GM10847 (cell line): ENCODE measurements around the gene PRKN.

Source experiments
- POLR2A ChIP-seq: IDR thresholded peaks from 2 replicates; pipeline ENCODE4 v1.6.1; 2011; ENCODE audit not compliant: insufficient read length; ENCODE audit errors: extremely low read depth

Gene PRKN

GRCh38 chr6:161694995-161695394 is 1032.6 kb downstream of the PRKN start:
- no peak for TF ChIP-seq POLR2A

DNA sequence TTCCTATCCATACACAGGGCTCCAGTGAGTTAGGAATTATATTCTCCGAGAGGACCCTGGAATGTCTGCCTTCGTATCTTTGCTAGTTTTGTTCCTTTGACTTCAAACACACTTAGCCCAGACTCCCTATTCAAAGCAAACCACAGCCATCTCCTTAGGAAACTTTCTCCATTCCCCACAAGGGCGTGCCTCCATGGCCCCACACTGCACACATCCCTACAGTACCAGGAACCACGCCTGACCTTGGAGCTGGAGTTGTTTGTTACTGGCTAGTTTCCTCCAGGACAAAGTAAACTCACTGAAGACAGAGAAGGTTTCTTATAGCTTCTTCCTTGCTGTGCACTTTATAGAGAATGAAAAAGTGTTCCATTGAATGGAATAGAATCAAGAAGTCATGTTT is 1040.9 kb downstream of the PRKN start:
- TF ChIP-seq POLR2A: no peak

DNA sequence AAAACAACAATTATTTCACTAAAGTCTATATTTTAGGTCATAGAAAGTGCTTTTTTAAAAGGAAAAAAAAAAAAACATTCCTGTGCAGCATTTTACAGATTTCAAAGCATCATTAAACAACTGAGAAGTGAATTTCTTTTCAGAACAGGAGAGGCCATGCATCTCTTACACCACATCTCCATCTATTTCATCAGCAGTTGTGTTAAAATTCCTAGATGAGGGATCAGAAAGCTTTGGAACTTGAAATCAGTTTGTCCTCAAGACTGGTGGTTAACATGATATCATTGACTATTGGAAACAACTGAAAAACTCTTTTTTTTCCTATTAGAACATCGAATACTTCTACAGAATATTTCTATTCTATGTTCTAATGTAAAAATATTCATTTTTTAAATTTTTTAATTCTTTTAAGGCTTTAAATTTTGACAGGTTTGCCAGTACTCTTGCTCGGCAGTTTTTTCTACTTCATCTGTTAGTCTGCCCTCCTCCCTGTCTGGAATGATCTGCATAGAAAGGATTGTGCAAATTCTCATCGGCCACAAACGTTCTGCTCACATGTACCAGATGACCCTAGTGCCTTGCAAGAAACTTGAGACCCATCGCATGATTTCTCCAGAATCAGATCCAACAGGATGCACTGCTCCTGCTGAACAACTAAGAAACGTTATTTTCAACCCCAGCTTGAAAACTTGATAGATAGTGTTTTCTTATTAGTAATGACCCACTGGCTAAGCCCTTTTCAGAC is 1042.7 kb downstream of the PRKN start:
- no peak for TF ChIP-seq POLR2A

DNA sequence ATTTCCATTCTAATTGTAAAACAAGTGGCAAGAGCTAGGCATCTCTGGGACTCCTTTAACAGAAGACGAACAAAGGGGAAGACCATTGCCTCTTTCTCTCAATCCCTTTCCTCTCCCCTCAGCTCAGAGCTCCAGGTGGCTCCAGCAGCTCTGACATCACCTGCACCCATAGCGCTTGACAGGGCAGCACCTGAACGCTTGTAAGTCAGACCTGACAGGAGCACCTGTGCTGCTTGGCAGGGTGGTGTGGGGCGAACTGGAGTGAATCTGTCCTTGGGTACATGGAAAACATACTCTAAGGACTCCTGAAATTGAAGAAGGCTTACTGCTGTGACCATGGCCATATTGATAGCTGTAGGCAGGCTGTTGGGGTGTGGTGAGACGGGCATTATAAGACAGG is 1044.2 kb downstream of the PRKN start:
- TF ChIP-seq POLR2A: no peak

GRCh38 chr6:161682982-161683381 is 1044.6 kb downstream of the PRKN start:
- no peak for TF ChIP-seq POLR2A

DNA sequence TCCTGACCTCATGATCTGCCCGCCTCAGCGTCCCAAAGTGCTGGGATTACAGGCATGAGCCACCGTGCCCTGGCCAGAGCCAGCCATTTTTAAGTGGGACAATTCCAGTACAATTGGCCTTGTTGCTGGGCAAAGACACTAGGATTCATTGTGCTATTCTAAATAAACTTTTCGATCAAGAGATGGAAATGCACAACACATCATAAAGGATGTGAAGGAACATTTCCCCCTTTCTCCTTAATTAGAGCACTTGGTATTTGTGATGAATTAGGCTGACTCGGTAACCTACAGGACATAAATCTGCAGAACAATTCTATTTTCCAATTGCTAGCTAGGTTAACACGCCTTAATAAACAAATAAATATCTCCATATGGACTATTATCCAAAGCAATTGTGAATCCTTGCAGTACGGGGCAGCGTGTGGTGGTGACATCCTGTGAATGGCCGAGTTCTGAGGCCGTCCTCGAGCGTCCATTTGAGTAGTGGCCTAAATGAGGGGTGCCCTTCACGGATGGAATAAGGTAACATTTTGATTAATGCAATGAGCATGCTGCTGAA is 1047.5 kb downstream of the PRKN start:
- TF ChIP-seq POLR2A: no peak

GRCh38 chr6:161677188-161677587 is 1050.4 kb downstream of the PRKN start:
- no peak for TF ChIP-seq POLR2A

GRCh38 chr6:161676586-161676985 is 1051.0 kb downstream of the PRKN start:
- TF ChIP-seq POLR2A: no peak

GRCh38 chr6:161674930-161675682 is 1052.5 kb downstream of the PRKN start:
- TF ChIP-seq POLR2A: no peak

DNA sequence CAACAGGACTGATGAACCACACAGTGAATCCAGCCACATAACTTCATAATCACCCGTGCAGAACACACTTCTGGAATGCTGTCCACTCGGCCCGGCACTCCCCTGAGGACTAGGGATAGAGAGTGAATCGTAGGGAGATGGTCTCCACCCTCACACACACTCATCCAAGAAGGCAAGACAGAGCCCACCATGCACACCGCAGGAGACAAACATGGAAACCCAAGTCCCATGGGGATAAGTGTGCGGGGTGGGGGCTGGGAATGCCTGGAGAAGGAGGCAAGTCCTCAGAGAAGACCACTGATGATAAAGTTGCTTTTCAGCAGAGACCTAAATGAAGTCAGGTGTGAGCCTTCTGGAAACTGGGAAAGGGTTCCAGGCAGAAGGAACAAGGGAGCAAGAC is 1054.5 kb downstream of the PRKN start:
- TF ChIP-seq POLR2A: no peak

DNA sequence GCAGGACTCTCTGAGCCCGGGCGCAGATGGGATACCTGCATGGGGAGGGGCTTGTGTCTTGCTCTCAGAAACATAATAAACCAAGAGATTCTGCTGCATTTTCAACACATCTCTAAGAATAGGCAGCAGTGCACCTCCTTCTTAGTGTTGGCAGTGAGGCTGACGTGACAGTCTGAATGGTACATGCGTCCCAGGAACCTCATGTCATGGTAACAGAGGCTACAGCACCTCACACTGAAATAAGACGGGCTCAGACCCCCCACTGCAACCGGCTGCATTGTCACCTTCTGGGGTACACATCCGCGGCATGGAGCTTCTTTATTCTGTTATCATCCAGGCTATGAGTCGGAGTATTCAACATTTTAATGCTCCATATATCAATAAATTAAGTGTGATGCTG is 1056.4 kb downstream of the PRKN start:
- no peak for TF ChIP-seq POLR2A

- no peak for TF ChIP-seq POLR2A
Observed at GRCh38 chr6:161668665-161669064, 1058.9 kb downstream of the PRKN start.

DNA sequence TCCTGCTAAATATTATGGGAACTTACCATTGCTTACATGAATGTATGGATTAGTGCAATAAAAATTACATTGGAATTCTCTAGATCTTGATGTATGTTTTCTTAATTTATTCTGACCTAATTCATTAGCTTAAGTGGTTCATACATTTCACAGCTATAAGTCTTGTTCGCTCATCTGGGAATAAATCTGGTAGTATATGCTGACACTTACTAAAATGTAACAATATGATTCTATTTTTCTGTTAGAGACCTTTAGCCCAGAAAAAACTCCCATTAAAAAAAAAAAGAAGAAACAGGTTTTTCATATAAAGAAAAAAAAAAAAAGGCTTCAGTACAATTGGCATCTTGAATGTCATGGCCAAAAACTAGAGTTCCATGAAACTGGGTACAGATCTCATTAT is 1059.6 kb downstream of the PRKN start:
- no peak for TF ChIP-seq POLR2A

DNA sequence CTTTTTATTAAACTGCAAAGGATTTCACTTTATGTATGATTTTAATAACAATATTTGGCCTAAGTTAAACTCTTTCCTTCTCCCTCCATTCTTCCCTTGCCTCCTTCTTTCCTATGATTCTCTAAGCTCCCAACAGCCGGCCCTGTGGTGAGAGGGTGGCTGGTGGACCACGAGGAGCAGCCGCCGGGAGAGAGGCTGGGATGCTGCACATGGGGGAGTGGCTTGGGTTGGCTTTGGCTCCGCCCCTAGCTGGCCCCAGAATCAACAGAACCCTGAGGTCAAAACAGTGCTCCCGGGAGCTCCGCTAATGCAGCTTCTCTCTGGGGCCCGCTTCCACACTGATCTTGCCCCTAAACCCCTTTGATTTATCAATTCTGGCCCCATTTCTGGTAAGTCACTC is 1063.9 kb downstream of the PRKN start:
- TF ChIP-seq POLR2A: no peak

DNA sequence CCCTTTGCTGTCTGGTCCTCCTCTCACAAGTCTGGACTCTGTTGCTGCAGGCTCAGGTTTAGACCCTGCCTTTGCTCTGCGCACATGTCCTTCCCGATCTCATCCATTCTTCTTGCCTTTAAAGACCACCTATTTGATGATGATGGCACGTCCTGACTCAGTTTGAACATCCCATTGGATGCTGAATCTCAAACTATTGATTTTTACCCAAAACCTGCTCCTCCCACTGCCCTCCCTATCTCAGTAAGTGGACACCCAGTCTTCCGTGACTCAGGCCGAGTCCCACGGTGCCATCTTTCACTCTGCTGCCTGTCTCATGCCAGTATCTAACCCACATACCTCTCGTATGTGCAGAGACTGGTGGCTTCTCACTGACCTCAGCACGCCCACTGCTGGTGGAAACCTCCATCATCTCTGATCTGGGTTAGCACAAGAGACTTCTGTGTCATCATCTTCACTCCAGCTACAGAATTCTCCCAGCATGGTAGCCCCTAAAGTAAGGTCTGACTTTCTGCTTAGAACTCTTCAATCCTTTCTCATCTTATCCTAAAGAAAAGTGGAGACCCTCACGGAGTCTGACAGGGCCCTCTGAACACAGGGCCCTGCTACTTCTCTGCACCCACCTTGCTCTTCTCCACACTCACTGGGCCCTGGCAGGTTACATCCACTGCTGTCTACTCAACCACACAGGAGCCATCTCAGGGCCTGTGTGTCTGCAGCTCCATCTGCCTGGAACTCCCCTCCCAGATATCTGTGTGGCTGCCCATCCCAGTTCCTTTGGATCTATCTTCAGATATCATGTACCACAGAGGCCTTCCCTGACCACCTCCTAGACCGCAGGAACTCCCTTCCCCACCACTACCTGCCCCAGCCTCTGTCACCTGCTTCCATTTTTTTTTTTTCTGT is 1066.6 kb downstream of the PRKN start:
- TF ChIP-seq POLR2A: no peak

- TF ChIP-seq POLR2A: no peak
Observed at GRCh38 chr6:161658211-161658610, 1069.4 kb downstream of the PRKN start.

DNA sequence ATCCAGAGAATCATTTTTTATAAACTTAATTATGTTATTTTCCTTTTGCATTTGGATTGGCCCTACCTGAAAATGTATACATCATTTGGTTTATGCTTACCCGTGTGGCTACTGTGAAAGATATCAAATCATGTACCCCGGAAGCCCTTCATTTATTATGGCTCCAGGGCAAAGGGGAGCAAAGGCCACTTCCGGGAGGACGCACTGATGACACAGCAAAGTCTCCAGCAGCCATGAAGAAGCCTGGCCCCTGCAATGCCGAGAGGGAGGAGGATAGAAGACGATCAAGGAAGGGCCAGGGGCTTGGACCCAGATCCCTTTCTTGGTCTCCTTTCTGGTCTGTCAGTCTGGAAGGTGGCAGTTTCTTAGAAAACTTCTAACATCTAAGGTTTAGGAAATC is 1073.4 kb downstream of the PRKN start:
- no peak for TF ChIP-seq POLR2A
